ENCODE data around the gene AGAP5. TPM values are rescaled to one million over a fixed set of nuclear protein-coding genes. Genes with fewer than 3 reads are reported as not detected.

Gene AGAP5
- total RNA-seq, 1 donor from 2014 or later: 3.3 TPM

DNA sequence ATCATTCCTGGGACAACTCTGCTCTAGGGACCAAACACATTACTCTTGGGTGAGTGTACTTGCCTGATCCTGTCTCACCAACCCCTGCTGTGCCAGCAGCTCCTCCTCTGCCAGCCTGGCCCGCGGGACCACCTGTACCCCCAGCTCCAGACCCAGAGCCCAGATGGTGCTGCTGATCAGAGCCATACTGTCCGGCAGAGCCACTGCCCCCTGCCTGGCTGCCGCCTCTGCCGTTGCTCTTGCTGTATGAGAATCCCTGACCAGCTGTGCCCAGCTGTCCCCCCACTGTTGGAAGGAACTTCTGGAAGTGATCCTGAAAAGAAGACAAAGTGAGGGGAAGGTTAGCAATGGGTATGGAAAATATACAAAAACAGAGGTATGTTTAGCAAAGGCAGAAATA, 63.5 kb downstream of the AGAP5 start:
- no peaks in the 10 kb centered on the region for H3K36me3 ChIP-seq
- no peak overlapping the region for H3K27ac ChIP-seq (replicated peaks)
- H3K4me3 ChIP-seq: no peak overlapping the region
- H3K27me3 ChIP-seq (ENCODE audit: low read depth): no peaks in the 10 kb centered on the region
- intact Hi-C loops (cut with micrococcal nuclease): no loop called here
- TF ChIP-seq, protein P1, sequence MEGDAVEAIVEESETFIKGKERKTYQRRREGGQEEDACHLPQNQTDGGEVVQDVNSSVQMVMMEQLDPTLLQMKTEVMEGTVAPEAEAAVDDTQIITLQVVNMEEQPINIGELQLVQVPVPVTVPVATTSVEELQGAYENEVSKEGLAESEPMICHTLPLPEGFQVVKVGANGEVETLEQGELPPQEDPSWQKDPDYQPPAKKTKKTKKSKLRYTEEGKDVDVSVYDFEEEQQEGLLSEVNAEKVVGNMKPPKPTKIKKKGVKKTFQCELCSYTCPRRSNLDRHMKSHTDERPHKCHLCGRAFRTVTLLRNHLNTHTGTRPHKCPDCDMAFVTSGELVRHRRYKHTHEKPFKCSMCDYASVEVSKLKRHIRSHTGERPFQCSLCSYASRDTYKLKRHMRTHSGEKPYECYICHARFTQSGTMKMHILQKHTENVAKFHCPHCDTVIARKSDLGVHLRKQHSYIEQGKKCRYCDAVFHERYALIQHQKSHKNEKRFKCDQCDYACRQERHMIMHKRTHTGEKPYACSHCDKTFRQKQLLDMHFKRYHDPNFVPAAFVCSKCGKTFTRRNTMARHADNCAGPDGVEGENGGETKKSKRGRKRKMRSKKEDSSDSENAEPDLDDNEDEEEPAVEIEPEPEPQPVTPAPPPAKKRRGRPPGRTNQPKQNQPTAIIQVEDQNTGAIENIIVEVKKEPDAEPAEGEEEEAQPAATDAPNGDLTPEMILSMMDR (IDR thresholded peaks at IDR 0.05; ENCODE audit: borderline replicate concordance): no peak
- no peaks in the 10 kb centered on the region for H3K9me3 ChIP-seq (replicated peaks)
- H3K4me1 ChIP-seq: no peaks in the 10 kb centered on the region
- DNase-seq: no peak

DNA sequence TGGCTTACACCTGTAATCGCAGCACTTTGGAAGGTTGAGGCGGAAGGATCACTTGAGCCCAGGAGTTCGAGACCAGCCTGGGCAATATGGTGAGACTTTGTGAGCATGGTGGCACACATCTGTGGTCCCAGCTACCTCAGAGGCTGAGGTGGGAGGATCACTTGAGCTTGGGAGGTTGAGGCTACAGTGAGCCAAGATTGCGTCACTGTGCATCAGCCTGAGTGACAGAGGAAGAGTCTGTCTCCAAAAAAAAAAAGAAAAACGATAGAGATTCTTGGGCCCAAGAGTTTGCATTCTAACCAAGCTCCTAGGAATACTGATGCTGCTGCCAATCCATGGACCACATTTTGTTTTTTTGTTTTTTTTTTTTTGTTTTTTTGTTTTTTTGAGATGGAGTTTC, 68.7 kb downstream of the AGAP5 start:
- Histone ChIP-seq H3K36me3 (no peaks in the 10 kb centered on the region), H3K9me3 (replicated peaks) (no peaks in the 10 kb centered on the region), H3K4me3 (no peak overlapping the region), H3K27ac (replicated peaks) (no peak overlapping the region), H3K4me1 (peaks cover 21% of the 10 kb centered on the region), H3K27me3 (ENCODE audit: low read depth) (no peaks in the 10 kb centered on the region)
- DNase-seq: no peak
- TF ChIP-seq, protein P1 (IDR thresholded peaks at IDR 0.05; ENCODE audit: borderline replicate concordance): no peak
- intact Hi-C loops (cut with micrococcal nuclease): no loop called here

DNA sequence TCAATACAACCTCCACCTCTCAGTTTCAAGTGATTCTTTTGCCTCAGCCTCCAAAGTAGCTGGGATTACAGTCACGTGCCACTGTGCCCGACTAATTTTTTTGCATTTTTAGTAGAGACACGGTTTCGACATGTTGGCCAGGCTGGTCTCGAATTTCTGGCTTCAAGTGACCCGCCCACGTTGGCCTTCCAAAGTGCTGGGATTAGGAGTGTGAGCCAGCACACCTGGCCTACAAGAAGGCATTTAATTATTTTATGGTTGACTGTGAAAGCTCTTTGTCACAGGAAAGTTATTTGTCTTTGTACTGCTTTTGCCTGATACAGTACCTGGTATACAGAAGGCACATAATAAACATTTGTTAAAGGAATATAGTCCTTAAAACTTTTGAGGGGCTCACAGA, 69.5 kb downstream of the AGAP5 start:
- TF ChIP-seq, protein P1 (IDR thresholded peaks at IDR 0.05; ENCODE audit: borderline replicate concordance): no peak
- intact Hi-C loops (cut with micrococcal nuclease): no loop called here
- H3K4me3 ChIP-seq: no peak overlapping the region
- H3K27ac ChIP-seq (replicated peaks): no peak overlapping the region
- no peak for DNase-seq
- H3K27me3 ChIP-seq (ENCODE audit: low read depth): no peaks in the 10 kb centered on the region
- H3K36me3 ChIP-seq: no peaks in the 10 kb centered on the region
- peaks cover 21% of the 10 kb centered on the region for H3K4me1 ChIP-seq
- no peaks in the 10 kb centered on the region for H3K9me3 ChIP-seq (replicated peaks)

DNA sequence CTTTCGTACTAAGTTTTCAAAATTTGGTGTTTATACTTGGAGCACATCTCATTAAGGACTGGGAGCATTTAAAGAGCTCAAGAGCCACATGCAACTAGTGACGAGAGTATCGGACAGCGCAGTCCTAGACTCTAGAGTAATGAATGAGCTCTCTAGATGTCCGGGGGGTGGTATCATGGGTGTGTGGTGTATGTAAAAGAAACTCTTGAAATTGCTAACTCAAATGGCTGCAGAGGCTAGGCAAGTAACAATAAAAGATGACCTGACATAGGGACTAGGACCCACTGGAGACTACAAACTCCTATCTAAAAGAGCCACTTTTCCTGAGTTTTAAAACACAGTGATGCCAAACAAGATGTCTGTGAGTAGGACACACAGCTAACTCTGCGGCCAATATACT, 70.6 kb downstream of the AGAP5 start:
- Histone ChIP-seq H3K4me1 (peaks cover 21% of the 10 kb centered on the region), H3K9me3 (replicated peaks) (no peaks in the 10 kb centered on the region), H3K27ac (replicated peaks) (no peak overlapping the region), H3K27me3 (ENCODE audit: low read depth) (no peaks in the 10 kb centered on the region), H3K4me3 (no peak overlapping the region), H3K36me3 (no peaks in the 10 kb centered on the region)
- intact Hi-C loops (cut with micrococcal nuclease): no loop called here
- TF ChIP-seq, protein P1 (IDR thresholded peaks at IDR 0.05; ENCODE audit: borderline replicate concordance): no peak
- no peak for DNase-seq

DNA sequence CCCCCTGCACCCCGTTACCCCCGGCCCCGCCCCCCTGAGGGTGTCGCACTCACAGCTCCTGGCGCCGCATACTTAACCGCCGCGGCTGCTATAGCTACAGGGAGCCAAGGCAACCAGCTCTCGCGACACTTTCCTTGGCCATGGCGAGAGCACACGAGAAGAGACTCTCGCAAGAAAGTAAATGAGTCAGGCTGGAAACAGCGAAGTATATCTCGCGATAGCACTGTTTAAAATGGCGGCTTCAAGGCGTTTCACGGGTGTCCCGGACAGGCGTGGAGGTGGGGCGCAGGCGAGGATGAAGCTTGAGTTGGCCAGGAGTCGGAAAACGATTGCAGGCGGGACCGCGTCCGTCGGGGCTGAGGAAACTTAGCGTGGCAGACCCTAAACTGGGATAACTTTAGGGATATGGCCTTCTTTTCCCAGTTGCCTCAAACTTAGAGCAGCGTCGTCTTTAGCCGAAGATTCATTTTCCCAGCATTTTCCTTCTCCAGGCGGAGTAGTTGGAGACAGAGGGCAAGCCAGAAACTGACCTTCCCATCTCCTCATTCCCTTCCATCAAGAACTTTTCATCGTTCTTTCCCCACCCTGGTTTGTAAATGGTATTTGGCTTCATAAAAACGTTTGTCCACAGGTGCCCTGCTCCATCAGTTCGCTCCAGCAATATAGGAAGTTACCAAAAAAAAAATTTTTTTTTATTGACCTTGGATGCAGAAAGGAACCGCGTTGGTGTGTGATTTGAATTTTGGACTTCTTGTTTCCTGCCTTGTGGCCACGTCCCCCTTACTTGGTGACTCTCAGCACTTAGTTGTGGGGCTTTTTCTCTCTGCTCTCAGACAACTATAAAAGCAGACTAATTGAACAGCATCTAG, 71.8 kb downstream of the AGAP5 start:
- Histone ChIP-seq H3K9me3 (replicated peaks) (no peaks in the 10 kb centered on the region), H3K4me3 (peak overlapping the region; percentile 95), H3K27ac (replicated peaks) (peak overlapping the region; percentile 77), H3K36me3 (no peaks in the 10 kb centered on the region), H3K4me1 (peaks cover 21% of the 10 kb centered on the region), H3K27me3 (ENCODE audit: low read depth) (no peaks in the 10 kb centered on the region)
- intact Hi-C loops (cut with micrococcal nuclease): no loop called here
- DNase-seq: peak; percentile 91
- TF ChIP-seq, protein P1 (IDR thresholded peaks at IDR 0.05; ENCODE audit: borderline replicate concordance): no peak

Measured in left ventricle myocardium inferior (tissue), 1 donor.